Activated CD4-positive, alpha-beta T cell treated with anti-CD3 and anti-CD28 coated beads, Interleukin-2, amount 10 ng/mL, durations not matched to agents 24 days and 14 days (primary cell): Measurements from ENCODE around the gene ADGRL3. TPM values are rescaled to one million over a fixed set of nuclear protein-coding genes. Genes with fewer than 3 reads are reported as not detected.
"Not testable (repeated sequence)": the region's sequence is repeated elsewhere in the genome, so short reads cannot be mapped to it uniquely, and the experiment has no call there.

Source experiments
- DNase-seq: peaks from one replicate; pipeline ENCODE4 v3.0.0; 2022
- H3K27ac Mint-ChIP-seq: one replicate; pipeline ENCODE4 v1.8.0; 2022; ENCODE audit warnings: mild to moderate bottlenecking, mixed read lengths
- H3K27me3 Mint-ChIP-seq: one replicate; pipeline ENCODE4 v1.8.0; 2022; ENCODE audit warnings: mixed read lengths
- H3K36me3 Mint-ChIP-seq: one replicate; pipeline ENCODE4 v1.8.0; 2022; ENCODE audit warnings: low read depth, mild to moderate bottlenecking, mixed read lengths
- H3K4me1 Mint-ChIP-seq: one replicate; pipeline ENCODE4 v1.8.0; 2021; ENCODE audit warnings: mixed read lengths
- H3K4me3 Mint-ChIP-seq: one replicate; pipeline ENCODE4 v1.8.0; 2022; ENCODE audit warnings: mild to moderate bottlenecking, moderate library complexity, mixed read lengths
- H3K9me3 Mint-ChIP-seq: one replicate; pipeline ENCODE4 v1.8.0; 2021; ENCODE audit warnings: mixed read lengths
- intact Hi-C: fragments of 100-400 bp; cut with micrococcal nuclease; formaldehyde crosslinking; loops from one replicate; pipeline ENCODE4 v1.15.1; 2023
- total RNA-seq: library from RNA; stranded (reverse); gene quantifications from 2 replicates; pipeline ENCODE4 v1.2.3, GENCODE V29; 2022

ADGRL3 gene
- total RNA-seq, 1 donor from 2014 or later = not detected

GRCh38 chr4:61723492-61723891, 523.4 kb downstream of the ADGRL3 start:
- intact Hi-C loops = no loop called here
- Mint-ChIP-seq H3K4me1 (no peaks in the 10 kb centered on the region), H3K4me3 (no peak overlapping the region), H3K9me3 (peaks cover 3% of the 10 kb centered on the region), H3K27ac (no peak overlapping the region), H3K27me3 (no peaks in the 10 kb centered on the region), H3K36me3 (no peaks in the 10 kb centered on the region)
- no peak for DNase-seq

DNA sequence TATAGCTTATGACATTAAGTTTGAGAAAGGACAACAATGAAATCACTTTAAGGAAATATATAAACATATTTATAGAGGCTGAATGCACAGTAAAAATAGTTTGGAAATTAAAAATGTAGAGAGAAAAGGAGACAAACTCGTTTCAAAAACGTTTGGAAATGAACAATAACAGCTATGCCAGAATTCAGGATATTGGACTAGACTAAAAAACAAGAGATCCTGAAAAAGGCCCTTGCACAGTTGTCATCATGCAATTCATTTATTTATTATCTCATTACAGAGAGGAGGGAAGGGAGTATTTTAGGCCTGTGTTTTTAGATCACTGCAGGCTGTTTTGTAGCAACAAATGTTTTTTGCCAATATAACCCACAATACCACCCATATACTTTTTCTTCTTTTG, 527.2 kb downstream of the ADGRL3 start:
- Mint-ChIP-seq H3K27me3 (no peaks in the 10 kb centered on the region), H3K4me3 (no peak overlapping the region), H3K9me3 (no peaks in the 10 kb centered on the region), H3K36me3 (no peaks in the 10 kb centered on the region), H3K27ac (no peak overlapping the region), H3K4me1 (no peaks in the 10 kb centered on the region)
- intact Hi-C loops = no loop called here
- DNase-seq = no peak

GRCh38 chr4:61734409-61734808, 534.3 kb downstream of the ADGRL3 start:
- Mint-ChIP-seq H3K27me3 (no peaks in the 10 kb centered on the region), H3K4me1 (no peaks in the 10 kb centered on the region), H3K36me3 (no peaks in the 10 kb centered on the region), H3K27ac (no peak overlapping the region), H3K4me3 (no peak overlapping the region), H3K9me3 (no peaks in the 10 kb centered on the region)
- no peak for DNase-seq
- intact Hi-C loops = no loop called here

- intact Hi-C loops = no loop called here
- no peak for DNase-seq
- Mint-ChIP-seq H3K27ac (no peak overlapping the region), H3K4me3 (no peak overlapping the region), H3K27me3 (no peaks in the 10 kb centered on the region), H3K4me1 (no peaks in the 10 kb centered on the region), H3K36me3 (no peaks in the 10 kb centered on the region), H3K9me3 (no peaks in the 10 kb centered on the region)
Measured at GRCh38 chr4:61739887-61740286, 539.8 kb downstream of the ADGRL3 start.

GRCh38 chr4:61740886-61741285, 540.8 kb downstream of the ADGRL3 start:
- Mint-ChIP-seq H3K36me3 (no peaks in the 10 kb centered on the region), H3K27me3 (no peaks in the 10 kb centered on the region), H3K27ac (no peak overlapping the region), H3K4me1 (no peaks in the 10 kb centered on the region), H3K4me3 (no peak overlapping the region), H3K9me3 (no peaks in the 10 kb centered on the region)
- no peak for DNase-seq
- intact Hi-C loops = no loop called here

DNA sequence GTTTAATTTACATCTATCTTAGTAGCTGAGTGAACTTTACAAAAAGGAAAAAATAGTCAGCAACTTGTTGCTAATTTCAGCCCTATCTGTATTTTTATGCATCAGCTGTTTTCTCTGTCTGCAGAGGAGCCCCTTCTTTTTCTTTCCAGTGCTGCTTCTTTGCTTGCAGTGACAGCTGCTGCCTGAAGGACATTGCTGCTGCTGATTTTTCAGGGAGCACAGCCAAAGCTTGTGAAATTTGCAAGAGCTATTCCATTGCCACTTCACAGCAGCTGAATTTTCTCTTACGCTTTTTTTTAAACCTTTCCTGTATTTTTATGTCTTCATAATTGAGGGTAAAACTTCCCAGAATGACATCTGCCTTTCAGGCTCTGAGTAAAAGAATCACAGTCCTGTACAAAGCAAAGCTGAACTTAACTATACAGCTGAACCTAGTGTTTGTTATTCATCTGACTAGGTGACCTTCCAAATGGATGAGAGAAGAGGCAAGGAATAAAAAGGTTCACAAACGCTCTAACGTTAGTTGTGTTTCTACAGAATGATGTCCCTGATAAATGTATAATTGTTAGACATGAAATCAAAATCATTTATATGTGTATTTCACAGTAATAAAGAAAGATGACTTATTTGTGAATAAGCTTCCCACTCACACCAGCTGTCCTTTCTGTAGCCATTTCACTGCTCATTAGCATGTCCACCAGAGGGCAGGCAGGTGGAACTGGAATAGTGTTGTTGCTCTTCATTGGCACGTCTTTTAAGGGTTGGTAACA, 541.4 kb downstream of the ADGRL3 start:
- H3K27me3 Mint-ChIP-seq = no peaks in the 10 kb centered on the region
- H3K36me3 Mint-ChIP-seq = no peaks in the 10 kb centered on the region
- no peak overlapping the region for H3K27ac Mint-ChIP-seq
- no peaks in the 10 kb centered on the region for H3K4me1 Mint-ChIP-seq
- DNase-seq = no peak
- H3K9me3 Mint-ChIP-seq = no peaks in the 10 kb centered on the region
- H3K4me3 Mint-ChIP-seq = no peak overlapping the region
- intact Hi-C loops = no loop called here

GRCh38 chr4:61750810-61751209, 550.7 kb downstream of the ADGRL3 start:
- intact Hi-C loops = no loop called here
- H3K4me3 Mint-ChIP-seq = no peak overlapping the region
- no peaks in the 10 kb centered on the region for H3K9me3 Mint-ChIP-seq
- no peaks in the 10 kb centered on the region for H3K27me3 Mint-ChIP-seq
- no peak overlapping the region for H3K27ac Mint-ChIP-seq
- no peak for DNase-seq
- H3K4me1 Mint-ChIP-seq = no peaks in the 10 kb centered on the region
- H3K36me3 Mint-ChIP-seq = no peaks in the 10 kb centered on the region

DNA sequence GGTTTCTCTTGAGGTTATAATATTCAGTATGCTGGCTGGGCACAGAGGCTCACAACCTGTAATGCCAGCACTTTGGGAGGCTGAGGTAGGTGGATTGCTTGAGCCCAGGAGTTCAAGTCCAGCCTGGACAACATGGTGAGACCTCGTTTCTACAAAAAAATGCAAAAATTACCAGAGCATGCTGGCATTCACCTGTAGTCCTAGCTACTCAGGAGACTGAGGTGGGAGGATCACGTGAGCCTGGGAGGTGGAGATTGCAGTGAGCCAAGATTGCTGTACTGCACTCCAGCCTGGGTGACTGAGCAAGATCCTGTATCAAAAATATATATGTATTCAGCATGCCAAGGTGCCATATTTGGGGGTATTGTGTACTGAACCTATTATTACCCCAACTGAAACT, 552.5 kb downstream of the ADGRL3 start:
- Mint-ChIP-seq H3K27ac (no peak overlapping the region), H3K4me3 (no peak overlapping the region), H3K4me1 (no peaks in the 10 kb centered on the region), H3K9me3 (no peaks in the 10 kb centered on the region), H3K27me3 (no peaks in the 10 kb centered on the region), H3K36me3 (no peaks in the 10 kb centered on the region)
- no peak for DNase-seq
- intact Hi-C loops = no loop called here

- no peaks in the 10 kb centered on the region for H3K36me3 Mint-ChIP-seq
Measured at GRCh38 chr4:61753739-61754138, 553.6 kb downstream of the ADGRL3 start.

GRCh38 chr4:61756937-61757336, 556.8 kb downstream of the ADGRL3 start:
- H3K9me3 Mint-ChIP-seq, H3K4me1 Mint-ChIP-seq, H3K4me3 Mint-ChIP-seq, H3K27ac Mint-ChIP-seq, H3K27me3 Mint-ChIP-seq, H3K36me3 Mint-ChIP-seq, DNase-seq, intact Hi-C loops: not testable (repeated sequence)

More at GRCh38 chr4:61753739-61754138, 553.6 kb downstream of the ADGRL3 start:
- Mint-ChIP-seq H3K27me3 (no peaks in the 10 kb centered on the region), H3K27ac (no peak overlapping the region), H3K4me1 (no peaks in the 10 kb centered on the region), H3K4me3 (no peak overlapping the region), H3K9me3 (no peaks in the 10 kb centered on the region)
- no peak for DNase-seq
- intact Hi-C loops = no loop called here

GRCh38 chr4:61757983-61758382, 557.9 kb downstream of the ADGRL3 start:
- H3K27me3 Mint-ChIP-seq, H3K4me1 Mint-ChIP-seq, intact Hi-C loops, H3K9me3 Mint-ChIP-seq, H3K27ac Mint-ChIP-seq, H3K4me3 Mint-ChIP-seq, H3K36me3 Mint-ChIP-seq, DNase-seq: not testable (repeated sequence)

DNA sequence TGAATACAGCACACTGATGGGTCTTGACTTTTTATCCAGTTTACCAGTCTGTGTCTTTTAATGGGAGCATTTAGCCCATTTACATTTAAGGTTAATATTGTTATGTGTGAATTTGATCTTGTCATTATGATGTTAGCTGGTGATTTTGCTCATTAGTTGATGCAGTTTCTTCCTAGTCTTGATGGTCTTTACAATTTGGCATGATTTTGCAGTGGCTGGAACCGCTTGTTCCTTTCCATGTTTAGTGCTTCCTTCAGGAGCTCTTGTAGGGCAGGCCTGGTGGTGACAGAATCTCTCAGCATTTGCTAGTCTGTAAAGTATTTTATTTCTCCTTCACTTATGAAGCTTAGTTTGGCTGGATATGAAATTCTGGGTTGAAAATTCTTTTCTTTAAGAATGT, 558.5 kb downstream of the ADGRL3 start:
- H3K27me3 Mint-ChIP-seq, H3K4me1 Mint-ChIP-seq, H3K36me3 Mint-ChIP-seq, H3K9me3 Mint-ChIP-seq, H3K4me3 Mint-ChIP-seq, H3K27ac Mint-ChIP-seq, DNase-seq, intact Hi-C loops: not testable (repeated sequence)

- H3K4me1 Mint-ChIP-seq, intact Hi-C loops, H3K27ac Mint-ChIP-seq: not testable (repeated sequence)
Measured at GRCh38 chr4:61759245-61759644, 559.1 kb downstream of the ADGRL3 start.

DNA sequence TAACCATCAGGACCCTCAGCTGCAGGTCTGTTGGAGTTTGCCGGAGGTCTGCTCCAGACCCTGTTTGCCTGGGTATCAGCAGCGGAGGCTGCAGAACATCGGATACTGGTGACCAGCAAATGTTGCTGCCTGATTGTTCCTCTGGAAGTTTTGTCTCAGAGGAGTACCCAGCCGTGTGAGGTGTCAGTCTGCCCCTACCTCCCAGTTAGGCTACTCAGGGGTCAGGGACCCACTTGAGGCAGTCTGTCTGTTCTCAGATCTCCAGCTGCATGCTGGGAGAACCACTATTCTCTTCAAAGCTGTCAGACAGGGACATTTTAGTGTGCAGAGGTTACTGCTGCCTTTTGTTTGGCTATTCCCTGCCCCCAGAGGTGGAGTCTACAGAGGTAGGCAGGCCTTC, 559.8 kb downstream of the ADGRL3 start:
- DNase-seq, H3K27me3 Mint-ChIP-seq, H3K27ac Mint-ChIP-seq, H3K4me1 Mint-ChIP-seq, H3K36me3 Mint-ChIP-seq, H3K9me3 Mint-ChIP-seq, H3K4me3 Mint-ChIP-seq, intact Hi-C loops: not testable (repeated sequence)

More at GRCh38 chr4:61759245-61759644, 559.1 kb downstream of the ADGRL3 start:
- H3K9me3 Mint-ChIP-seq, H3K36me3 Mint-ChIP-seq, H3K4me3 Mint-ChIP-seq, DNase-seq, H3K27me3 Mint-ChIP-seq: not testable (repeated sequence)

DNA sequence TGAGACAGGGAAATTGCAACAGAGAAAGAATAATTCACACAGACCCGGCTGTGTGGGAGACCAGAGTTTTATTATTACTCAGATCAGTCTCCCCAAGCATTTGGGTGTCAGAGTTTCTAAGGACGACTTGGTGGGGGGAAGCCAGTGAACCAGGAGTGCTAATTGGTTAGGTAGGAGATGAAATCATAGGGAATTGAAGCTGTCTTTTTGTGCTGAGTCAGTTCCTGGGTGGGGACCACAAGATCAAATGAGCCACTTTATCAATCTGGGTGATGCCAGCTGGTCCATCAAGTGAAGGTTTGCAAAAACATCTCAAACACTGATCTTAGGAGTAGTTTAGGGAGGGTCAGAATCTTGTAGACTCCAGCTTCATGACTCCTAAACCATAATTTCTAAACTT, 560.7 kb downstream of the ADGRL3 start:
- no peak overlapping the region for H3K4me3 Mint-ChIP-seq
- H3K27me3 Mint-ChIP-seq = no peaks in the 10 kb centered on the region
- H3K4me1 Mint-ChIP-seq = no peaks in the 10 kb centered on the region
- intact Hi-C loops = no loop called here
- no peaks in the 10 kb centered on the region for H3K36me3 Mint-ChIP-seq
- no peak overlapping the region for H3K27ac Mint-ChIP-seq
- peaks cover 3% of the 10 kb centered on the region for H3K9me3 Mint-ChIP-seq
- no peak for DNase-seq
